ENCODE data around the gene MIEN1. TPM values are rescaled to one million over a fixed set of nuclear protein-coding genes. Genes with fewer than 3 reads are reported as not detected.

The MIEN1 gene
- total RNA-seq, 1 experiment from 2014 or later, result 50.8 TPM

- Histone ChIP-seq H3K18ac (ENCODE audit: insufficient read length, low read depth, low read length) (no peak overlapping the region), H3K9me3 (ENCODE audit: control insufficient read depth, low read depth, low read length) (no peaks in the 10 kb centered on the region), H3K14ac (ENCODE audit: insufficient read depth, low read length) (no peak overlapping the region), H2AK5ac (ENCODE audit: insufficient read length, low read length) (no peak overlapping the region), H3T11ph (ENCODE audit: low read length) (no peak overlapping the region), H4K5ac (ENCODE audit: insufficient read length, low read depth, low read length) (no peak overlapping the region), H4K91ac (ENCODE audit: insufficient read length, low read depth, low read length) (no peak overlapping the region), H3K56ac (ENCODE audit: insufficient read length, low read depth, low read length) (no peak overlapping the region), H3K27me3 (ENCODE audit: insufficient read depth, low read length) (no peaks in the 10 kb centered on the region), H3K79me1 (ENCODE audit: insufficient read depth, low read depth, low read length, poor library complexity, severe bottlenecking) (no peaks in the 10 kb centered on the region), H3K27ac (ENCODE audit: insufficient read length, low read depth, low read length) (no peak overlapping the region), H2BK12ac (ENCODE audit: insufficient read length, low read depth, low read length) (no peak overlapping the region), H3K23me2 (ENCODE audit: insufficient read length, low read depth, low read length, poor library complexity, severe bottlenecking) (peaks cover 8% of the 10 kb centered on the region), H3K4me1 (ENCODE audit: insufficient read depth, low read length) (peaks cover 24% of the 10 kb centered on the region), H2BK15ac (ENCODE audit: low read depth, low read length) (no peak overlapping the region), H4K20me1 (ENCODE audit: control insufficient read depth, insufficient read depth, insufficient read length) (no peaks in the 10 kb centered on the region), H3K4ac (ENCODE audit: low read depth, low read length) (no peak overlapping the region), H2BK120ac (ENCODE audit: low read depth, low read length, poor library complexity, severe bottlenecking) (no peak overlapping the region), H3K4me2 (ENCODE audit: insufficient read depth, insufficient read length, low read length) (peak overlapping the region; percentile 95), H3K23ac (ENCODE audit: insufficient read length, low read depth, low read length) (no peak overlapping the region), H4K8ac (replicated peaks; ENCODE audit: insufficient read length, low read depth, low read length) (no peak overlapping the region), H3K79me2 (ENCODE audit: insufficient read depth, low read length) (peaks cover 47% of the 10 kb centered on the region), H2BK20ac (ENCODE audit: low read depth, low read length, poor library complexity, severe bottlenecking) (no peak overlapping the region), H2AFZ (ENCODE audit: low read length) (no peak overlapping the region), H2BK5ac (ENCODE audit: insufficient read length, low read length) (no peak overlapping the region), H3K9ac (ENCODE audit: extremely low read depth, insufficient read length, low read length) (peak overlapping the region; percentile 61)
- Mint-ChIP-seq H3K27me3 (ENCODE audit: low read depth) (no peaks in the 10 kb centered on the region; the same call in 1 of the 2 replicates), H3K9me3 (no peaks in the 10 kb centered on the region), H3K4me1 (peaks cover 67 to 78% of the 10 kb centered on the region in 2 experiments), H3K36me3 (ENCODE audit: insufficient read depth in 1 of 3, low read depth in 3 of 3) (peaks cover 9 to 33% (median 24%) of the 10 kb centered on the region in 3 experiments), H3K4me3 (peak overlapping the region; percentile 92 to 97), H3K27ac (peak overlapping the region; percentile 68 to 88 (median 76); a peak in 6 of 7 replicates)
- TF ChIP-seq CTCF (conservative IDR thresholded peaks at IDR 0.05), result no peak
- WGBS (ENCODE audit: extremely low coverage, insufficient read length, low lambda C conversion rate), result no CpG with 5 or more reads among the region's 10 CpGs
- no peak for DNase-seq
Observed at GRCh38 chr17:39701012-39701783, 29.1 kb downstream of the MIEN1 start.

Measured in H9 (cell line).